ENCODE results near the gene TMEM239.

Gene TMEM239

GRCh38 chr20:2865101-2865500 is 48.9 kb downstream of the TMEM239 start:
- H3K27ac ChIP-seq = no peak overlapping the region
- TF ChIP-seq CTCF (conservative IDR thresholded peaks at IDR 0.05) = no peak

GRCh38 chr20:2865630-2866029 is 49.5 kb downstream of the TMEM239 start:
- no peak overlapping the region for H3K27ac ChIP-seq
- no peak for TF ChIP-seq CTCF (conservative IDR thresholded peaks at IDR 0.05)

GRCh38 chr20:2866236-2866635 is 50.1 kb downstream of the TMEM239 start:
- TF ChIP-seq CTCF (conservative IDR thresholded peaks at IDR 0.05) = no peak
- no peak overlapping the region for H3K27ac ChIP-seq

GRCh38 chr20:2867081-2867864 is 51.1 kb downstream of the TMEM239 start:
- TF ChIP-seq CTCF (conservative IDR thresholded peaks at IDR 0.05) = no peak
- H3K27ac ChIP-seq = no peak overlapping the region
